Activated gamma-delta T cell (primary cell): ENCODE data around the gene DLG2.
"Not testable (repeated sequence)": the region's sequence is repeated elsewhere in the genome, so short reads cannot be mapped to it uniquely, and the experiment has no call there.

Experiments used
- DNase-seq: peaks from one replicate; lab custom pipeline; 2025; lab: John Stamatoyannopoulos, UW

DLG2 gene

DNA sequence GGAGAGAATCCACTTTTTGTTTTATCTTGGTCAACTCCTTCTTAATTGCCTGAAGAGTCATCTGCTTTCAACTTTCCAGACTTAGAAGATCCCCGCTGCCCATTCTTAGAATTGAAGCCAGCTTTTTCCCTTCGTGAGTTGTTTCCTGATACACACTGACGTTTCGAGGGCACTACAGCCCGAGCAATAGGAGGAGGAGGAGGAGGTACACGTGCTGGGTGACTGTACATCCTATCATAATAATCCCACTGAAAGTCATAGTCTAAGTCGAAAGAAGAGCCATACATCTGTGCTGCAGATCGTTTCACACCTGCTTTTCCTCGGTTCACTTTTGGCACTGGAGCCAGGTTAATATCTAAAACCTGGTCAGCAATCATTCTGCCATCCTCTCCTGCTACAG, 606.1 kb downstream of the DLG2 start:
- no peak for DNase-seq

DNA sequence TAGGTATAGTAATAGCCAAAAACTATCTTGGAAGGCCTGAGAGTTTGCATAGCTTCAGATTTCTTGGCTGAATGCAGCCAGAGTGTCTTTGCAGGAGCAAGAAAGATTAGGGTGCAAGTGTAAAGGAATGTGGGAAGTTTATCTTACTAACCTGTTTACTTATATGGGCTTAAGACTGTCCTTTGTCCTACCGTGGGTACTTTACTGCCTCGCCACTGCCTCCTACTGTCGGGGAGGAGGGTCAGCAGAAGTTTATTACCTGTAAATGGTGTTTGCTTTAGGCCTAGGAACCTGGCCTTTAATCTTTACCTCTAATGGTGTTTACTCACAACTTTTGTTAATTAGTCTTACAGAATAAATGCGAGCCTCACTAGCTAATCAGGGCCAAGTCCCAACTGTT, 633.8 kb downstream of the DLG2 start:
- no peak for DNase-seq

DNA sequence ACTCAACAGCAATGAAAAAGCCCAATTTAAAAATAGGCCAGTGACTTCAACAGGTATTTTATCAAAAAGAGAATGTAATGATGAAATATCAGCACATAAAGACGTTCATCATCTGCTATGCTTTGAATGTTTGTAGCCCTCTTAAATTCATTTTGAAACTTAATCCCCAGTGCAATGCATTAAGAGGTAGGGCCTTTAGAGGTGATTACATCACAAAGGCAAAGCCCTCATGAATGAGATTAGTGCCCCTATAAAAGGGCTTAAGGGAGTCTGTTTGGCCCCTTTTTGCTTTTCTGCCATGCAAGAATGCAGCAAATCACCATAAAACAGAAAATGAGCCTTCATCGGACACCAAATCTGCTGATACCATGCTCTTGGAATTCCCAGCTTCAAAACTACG, 637.0 kb downstream of the DLG2 start:
- no peak for DNase-seq

DNA sequence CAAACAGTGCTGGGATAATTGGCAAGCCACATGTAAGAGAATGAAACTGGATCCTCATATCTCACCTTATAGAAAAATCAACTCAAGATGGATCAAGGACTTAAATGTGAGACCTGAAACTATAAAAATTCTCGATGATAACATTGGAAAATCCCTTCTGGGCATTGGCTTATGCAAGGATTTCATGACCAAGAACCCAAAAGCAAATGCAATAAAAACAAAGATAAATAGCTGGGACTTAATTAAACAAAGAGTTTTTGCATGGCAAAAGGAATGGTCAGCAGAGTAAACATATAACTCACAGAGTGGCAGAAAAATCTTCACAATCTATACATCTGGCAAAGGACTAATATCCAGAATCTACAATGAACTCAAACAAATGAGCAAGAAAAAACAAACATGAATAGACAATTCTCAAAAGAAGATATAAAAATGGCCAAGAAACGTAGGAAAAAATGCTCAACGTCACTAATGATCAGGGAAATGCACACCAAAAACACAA, 639.4 kb downstream of the DLG2 start:
- DNase-seq: not testable (repeated sequence)

DNA sequence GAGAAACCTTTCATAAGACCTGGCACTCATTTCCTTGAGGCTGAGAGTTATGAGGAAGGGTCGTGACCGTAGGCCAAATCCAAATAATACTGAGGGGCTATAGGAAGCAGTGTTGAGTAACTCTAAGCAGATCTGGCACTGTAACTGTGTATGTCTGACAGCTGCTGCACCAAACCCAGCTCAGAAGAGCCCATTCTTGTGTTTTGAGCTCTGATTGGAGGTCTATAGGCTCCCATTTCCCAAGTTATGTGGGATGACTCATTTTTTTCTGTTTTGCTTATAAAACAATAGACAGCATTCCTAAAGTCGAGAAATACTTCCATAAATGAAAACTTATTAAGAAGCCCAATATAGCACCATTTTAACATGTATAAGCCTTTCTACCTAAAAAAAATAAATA, 645.8 kb downstream of the DLG2 start:
- DNase-seq: no peak

DNA sequence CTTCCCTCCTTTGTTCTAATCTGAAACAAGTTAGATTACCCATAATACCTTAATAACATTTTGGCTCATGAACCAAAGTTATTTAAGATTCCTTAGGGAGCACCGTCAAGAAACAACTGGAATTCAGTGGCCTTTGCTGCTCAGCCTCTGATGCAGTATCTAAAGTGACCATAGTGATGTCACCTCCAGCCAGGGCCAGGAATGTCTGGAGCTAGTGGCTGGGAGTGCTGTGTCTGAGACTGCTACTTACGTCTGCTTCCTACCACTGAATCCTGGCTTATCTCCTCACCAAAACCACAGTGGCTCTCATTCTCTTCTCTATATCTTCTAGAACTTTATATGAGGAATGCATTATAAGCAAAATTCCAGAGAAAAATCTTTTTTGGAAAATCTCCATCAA, 658.0 kb downstream of the DLG2 start:
- no peak for DNase-seq

DNA sequence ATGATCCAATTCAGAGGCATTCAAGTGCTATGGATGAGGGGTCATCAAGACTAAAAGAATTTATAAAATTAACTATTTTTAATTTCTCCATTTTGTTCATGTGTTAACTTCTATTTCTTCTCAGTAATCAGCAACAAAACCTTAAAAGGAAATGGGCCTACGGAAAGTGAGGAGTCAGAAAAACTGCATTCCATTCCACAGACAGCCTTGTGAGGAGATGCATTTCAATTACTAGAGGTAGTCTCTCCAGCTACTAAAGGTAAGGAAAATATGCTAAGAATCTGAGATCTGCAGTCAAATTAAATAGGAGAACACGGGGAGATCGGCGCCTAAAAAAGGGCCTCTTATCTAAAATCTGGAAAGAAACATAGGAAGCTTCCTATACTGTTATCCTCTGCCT, 661.7 kb downstream of the DLG2 start:
- no peak for DNase-seq

DNA sequence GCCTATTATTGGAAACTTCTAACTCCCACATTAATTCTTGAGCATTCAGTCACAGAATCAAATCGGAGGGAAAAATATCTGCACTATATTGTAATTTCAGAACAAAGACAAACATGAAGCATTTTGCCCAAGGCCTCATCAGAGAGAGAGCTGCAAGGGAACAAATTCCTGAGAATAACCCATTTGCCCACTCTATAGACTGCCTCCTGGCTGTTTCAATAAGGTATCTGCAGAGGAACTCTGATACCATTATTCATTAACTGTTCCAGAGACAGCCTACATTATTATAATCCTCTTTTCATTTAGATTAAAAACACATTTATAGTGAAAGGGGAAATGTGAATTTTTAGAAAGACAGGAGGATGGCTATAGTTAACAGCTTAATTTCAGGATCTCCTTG, 663.9 kb downstream of the DLG2 start:
- no peak for DNase-seq

DNA sequence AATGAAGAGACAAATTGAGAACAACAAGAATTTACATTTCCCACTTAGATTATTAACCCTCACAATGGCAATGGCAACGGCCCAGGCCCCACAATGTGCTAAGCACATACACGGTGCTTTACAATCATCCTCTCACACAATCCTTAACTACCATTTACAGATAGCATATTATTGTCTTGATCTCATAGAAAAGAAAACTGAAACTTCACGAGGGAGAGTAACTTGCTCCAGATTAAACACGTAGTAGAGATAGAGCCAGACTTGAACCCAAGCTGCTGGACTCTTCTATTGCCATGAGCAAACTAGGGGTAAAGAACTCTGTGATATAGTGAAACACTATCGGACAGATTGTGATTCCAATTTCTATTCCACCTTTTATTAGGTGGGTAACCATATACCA, 665.1 kb downstream of the DLG2 start:
- no peak for DNase-seq

DNA sequence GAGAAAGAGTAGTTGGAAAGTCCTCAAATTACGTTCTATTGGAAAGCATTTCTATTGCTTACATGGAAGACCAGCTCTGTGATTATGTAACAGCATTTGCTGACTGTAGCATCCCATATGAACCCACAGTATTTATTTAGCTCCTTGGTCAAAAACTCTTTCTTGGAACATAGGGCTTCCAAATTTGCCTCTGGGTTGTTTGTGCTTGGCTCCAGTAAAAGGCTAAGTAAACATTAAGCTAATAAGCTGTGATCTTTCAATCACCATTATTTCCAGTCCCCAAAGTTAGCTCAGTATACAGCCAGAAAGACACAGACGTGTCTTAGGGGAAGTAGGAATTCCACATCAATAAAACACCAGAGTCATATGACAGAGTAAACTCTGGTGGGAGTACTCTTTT, 668.8 kb downstream of the DLG2 start:
- no peak for DNase-seq

DNA sequence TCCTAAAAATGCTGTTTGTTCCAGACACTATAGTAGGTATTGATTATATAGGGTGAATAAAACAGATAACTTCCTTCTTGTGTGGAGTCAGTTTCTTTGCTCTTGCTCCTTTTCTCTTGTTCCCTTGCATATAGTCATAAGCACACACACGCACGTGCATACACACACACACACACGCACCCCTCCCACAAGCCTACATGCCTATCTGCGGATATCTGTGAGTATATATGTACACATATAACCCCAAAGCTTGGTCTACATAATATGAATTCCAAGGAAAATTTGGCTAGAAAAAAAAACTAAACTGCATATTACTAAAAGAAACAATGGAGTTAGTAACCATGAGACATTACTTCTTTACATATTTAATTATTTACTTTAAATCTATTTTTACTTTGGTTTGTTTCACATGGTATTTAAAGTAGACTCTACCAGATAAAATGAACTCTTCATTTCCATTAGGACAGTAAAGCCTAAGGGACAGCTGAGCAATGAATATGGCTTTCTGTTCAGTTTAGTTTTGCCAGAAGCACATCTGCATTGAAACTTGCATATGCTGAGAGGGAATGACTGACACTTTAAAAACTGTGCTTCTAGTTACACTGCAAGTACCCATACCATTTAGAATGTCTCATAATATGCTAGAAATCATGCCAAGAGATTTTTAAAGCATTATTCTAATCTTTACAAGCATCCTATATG, 676.4 kb downstream of the DLG2 start:
- no peak for DNase-seq

DNA sequence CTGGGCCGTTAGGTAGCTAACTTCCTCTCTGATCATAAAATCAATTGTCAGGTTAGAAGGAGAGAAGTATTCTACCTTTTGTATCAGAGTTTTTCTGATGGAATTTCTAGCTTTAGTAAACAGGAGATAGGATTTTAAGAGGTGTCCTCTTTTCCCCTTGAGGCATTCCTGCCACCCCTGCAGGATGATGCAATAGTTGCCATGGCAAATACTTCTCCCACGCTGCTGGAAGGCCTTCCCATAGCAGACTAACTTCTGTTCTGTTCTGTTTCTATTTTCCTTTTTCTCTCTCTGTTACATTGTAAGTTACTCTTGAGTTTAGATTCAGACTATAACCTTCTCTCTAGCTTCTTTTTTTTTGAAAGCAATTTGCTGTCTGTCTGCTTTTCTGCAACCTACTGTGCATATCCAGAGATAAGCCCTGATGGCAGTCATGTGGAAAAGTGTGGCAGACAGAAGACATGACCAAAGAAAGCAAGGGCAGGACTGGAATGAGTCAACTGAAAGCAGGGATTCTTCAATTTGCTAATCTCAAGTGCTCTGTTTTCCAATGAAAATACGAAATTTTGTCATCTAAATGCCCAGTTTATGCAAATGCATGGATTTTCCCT, 679.1 kb downstream of the DLG2 start:
- no peak for DNase-seq

DNA sequence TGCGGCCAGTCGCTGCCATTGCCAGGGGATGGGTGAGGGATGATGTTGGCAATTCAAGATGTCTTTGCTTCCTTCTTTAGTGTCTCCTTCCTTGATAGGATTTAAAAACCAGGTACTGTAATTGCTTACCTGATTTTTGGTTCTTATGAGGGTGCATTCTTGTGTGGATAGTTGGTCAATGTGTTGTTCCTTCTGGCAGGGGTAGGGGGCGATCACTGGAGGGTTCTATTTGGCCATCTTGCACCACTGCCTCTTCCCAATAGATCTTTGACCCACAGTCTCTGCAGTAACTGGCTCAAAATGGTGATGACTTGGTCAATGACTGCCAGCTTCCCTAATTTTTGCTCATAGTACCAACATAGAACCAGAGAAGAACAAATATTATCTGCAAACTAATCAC, 680.1 kb downstream of the DLG2 start:
- DNase-seq: no peak

DNA sequence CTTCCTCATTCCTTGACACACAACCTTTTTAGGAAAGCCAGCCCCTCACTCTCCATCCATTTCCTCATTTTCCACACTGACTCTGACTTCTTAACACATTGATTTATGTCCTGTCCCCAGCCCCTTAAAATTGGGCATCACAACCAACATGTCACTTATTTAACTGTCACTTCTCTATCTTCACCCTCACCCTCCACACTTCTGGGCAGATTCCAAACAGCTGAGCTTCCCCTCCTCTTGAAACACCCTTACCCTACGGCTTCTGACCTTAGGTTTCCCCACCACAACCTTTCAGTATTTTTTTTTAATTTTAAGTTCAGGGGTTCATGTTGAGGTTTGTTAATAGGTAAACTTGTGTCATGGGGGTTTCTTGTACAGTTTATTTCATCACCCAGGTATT, 696.3 kb downstream of the DLG2 start:
- no peak for DNase-seq

DNA sequence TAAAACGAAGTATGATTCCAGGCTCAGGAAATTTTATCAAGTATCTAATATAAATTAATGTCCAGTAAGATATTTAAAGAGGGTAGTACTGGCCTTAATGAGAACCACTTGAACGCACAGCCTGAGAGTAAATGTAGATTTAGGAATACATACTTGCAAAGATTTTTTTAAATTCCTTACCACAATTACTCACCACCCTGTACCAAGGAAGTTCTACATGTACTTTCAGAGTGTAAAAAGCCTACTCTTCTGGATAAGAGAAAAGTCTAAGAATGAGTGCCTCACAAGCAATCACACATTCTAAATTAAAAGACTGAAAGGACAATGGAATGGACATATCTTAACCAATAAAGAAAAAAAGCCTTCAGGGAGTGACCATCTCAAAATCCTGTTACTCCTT, 697.4 kb downstream of the DLG2 start:
- DNase-seq: no peak

DNA sequence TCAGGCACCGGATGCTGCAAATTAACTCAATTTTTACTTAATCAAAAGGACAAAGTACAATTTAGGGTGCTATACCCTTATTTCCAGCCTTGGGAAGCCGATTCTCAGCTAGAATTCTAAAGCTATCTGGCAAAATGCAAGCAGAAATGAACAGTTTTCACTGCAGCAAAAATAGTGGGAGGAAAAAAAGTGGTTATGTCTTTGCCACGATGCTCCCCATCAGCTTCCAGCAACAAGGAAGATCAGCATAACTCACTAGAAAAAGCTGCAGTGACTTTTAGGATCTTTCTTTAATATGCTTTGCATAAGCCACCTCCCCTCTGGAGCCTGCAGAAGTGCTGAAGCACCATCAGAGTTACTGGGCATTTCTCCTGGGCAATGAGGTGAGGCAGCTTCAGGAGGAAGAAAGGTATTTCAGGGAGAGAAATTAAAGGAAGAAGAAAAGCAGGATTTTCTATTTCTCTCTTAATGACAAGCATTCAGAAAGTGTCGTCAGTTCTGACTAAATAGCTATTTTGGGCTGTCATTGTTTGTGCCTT, 702.9 kb downstream of the DLG2 start:
- DNase-seq: no peak

DNA sequence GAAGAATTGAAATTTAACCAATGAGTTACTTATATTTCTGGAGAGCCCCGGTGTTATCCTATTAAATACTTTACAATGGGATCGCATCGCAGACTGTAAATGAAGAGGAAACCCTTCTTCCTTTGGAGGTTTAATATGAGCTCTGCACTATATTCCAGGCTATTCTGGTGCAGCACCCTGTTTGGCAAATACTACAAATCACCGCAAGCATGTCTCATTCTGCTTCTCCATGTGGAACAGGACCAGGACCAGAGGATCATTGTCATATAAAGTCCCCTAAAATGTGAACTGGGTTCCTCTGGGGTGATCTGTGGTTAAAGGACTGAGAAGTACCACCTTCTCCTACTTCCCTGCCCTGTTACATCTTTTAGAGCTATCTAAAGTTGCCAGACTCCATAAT, 703.7 kb downstream of the DLG2 start:
- no peak for DNase-seq

DNA sequence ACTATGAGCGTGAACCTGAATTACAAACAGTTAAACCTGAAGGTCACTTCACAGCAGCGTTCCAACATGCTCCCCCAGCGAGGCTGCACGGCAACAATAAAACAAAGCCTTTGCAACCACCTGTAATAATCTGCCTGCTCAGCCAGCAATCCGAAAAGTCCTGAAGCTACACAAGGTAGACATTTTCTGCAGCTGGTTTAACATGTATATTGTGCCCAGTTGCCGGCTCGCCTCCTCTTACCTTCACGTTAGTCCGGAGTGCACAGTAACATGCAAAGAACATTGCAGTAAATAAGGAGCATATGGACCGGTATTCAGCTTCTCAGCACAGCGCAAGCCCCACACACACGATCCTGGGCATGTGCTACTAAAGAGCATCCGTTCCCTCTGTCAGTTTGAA, 704.3 kb downstream of the DLG2 start:
- DNase-seq: no peak

DNA sequence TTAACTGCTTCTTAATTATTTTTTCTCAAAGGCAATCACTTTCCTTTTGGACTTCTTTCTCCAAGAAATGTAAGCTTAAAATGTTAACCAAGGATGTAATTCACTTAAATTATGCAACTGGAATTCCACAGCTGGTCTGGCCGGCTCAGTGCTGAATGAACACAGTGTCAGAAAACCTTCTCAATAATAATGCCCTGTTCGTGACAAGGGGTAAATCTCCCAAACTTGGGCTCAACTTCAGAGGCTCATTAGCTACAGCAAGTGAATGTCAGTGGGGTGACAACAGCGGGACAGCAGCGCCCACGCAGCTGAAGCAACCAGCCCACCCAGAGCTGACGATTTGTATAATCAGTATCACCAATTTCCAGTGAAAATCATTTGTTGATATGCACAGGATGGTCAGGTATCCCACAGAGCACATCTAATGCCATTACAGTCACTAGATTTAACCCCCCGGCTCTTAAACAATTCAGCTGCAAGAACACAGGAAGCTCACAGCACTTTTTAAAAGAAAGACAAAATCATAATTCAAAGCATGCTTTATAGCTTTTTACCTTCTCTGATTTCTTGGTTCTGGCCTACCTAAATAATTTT, 704.8 kb downstream of the DLG2 start:
- no peak for DNase-seq

DNA sequence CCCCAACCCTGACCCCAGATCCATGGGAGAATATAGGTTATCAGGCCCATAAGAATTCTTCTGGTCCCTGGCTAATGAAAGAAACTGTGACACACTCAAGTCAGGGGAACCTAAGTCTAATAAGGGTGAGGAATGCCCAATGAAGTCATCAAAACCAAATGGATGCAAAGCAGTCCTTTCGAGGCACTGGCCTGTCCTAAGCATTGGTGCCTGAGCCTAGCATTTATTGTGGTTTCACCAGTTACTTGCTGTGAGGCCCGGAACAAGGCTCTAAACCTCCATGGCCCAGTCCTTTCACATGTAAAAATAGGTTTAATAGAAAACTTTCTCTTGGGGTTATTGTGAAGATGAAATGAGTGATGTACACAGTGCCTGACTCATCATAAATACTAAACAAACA, 712.6 kb downstream of the DLG2 start:
- DNase-seq: no peak

DNA sequence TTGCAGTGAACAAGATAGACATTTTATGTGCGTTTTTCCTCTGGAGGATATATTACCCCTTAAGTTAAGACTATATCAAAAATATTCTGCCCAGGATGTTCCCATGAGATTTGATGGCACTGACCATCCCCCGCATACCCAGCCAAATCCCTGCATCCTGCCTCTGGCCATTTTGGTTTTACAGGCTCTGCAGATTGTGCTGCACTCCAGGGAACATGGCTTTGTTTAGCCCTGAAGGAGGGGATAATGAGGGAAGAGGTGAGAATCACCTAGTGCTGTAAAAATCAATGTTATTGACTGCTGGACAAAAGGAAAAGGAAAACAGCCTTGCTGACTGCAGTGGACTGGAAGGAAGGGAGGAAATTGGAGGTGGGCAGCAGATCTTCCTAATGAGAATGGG, 717.4 kb downstream of the DLG2 start:
- no peak for DNase-seq

DNA sequence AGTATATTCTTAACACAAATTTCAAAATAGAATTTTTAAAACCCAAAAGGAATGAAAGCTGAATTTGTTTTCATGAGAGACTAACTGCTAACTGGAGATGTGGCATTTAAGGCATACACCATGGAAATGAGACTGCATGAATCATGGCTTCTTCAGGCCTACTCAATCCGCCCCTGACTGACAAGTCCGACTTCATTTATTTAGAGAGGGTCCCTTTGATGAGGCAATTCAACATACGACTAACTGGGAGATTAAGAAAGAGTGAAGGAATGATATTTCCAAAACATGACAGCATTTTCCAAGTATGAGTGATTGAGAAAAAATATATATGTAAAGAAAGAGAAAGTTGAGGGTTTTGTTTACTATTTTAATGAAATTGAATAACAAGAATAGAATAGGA, 720.1 kb downstream of the DLG2 start:
- DNase-seq: no peak

DNA sequence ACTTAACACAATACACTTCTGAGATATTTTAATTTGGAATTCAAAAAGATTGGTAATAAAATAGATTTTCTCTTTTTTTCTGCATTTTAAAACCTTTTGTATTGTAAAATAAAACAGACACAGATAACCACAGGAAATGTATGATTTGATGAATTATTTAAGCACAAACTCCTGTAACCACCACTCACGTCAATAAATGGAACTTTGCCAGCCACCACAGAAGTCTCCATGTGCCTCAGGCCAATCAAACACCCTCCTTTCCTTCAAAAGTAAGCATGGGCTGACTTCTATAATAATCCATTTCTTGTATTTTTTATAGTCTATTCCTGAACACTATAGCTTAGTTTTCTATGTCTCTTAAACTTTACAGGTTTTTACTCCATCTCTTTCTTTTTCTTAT, 721.7 kb downstream of the DLG2 start:
- DNase-seq: no peak
